GM18861 (cell line): ENCODE results near the gene BACH2.

Experiments
- ATAC-seq: cut with Tn5 transposase; IDR thresholded peaks from one replicate; pipeline ENCODE4 v1.9.1; 2021; ENCODE audit not compliant: unreplicated experiment

BACH2 gene

GRCh38 chr6:89951574-89952104 is 345.0 kb downstream of the BACH2 start:
- ATAC-seq = no peak

- ATAC-seq = no peak
Measured at GRCh38 chr6:89950879-89951391, 345.7 kb downstream of the BACH2 start.

GRCh38 chr6:89950446-89950845 is 346.2 kb downstream of the BACH2 start:
- ATAC-seq = no peak

GRCh38 chr6:89948876-89949275 is 347.8 kb downstream of the BACH2 start:
- ATAC-seq = no peak

GRCh38 chr6:89944826-89945407 is 351.7 kb downstream of the BACH2 start:
- no peak for ATAC-seq

- ATAC-seq = no peak
Measured at GRCh38 chr6:89944181-89944755, 352.4 kb downstream of the BACH2 start.

GRCh38 chr6:89942601-89943000 is 354.0 kb downstream of the BACH2 start:
- no peak for ATAC-seq

- no peak for ATAC-seq
Measured at GRCh38 chr6:89941763-89942497, 354.7 kb downstream of the BACH2 start.

- no peak for ATAC-seq
Measured at GRCh38 chr6:89941031-89941762, 355.4 kb downstream of the BACH2 start.

- peak; percentile 76 for ATAC-seq
Measured at GRCh38 chr6:89940225-89941027, 356.2 kb downstream of the BACH2 start.

GRCh38 chr6:89939144-89939543 is 357.5 kb downstream of the BACH2 start:
- no peak for ATAC-seq

GRCh38 chr6:89938014-89938413 is 358.6 kb downstream of the BACH2 start:
- ATAC-seq = no peak

- no peak for ATAC-seq
Measured at GRCh38 chr6:89936177-89936576, 360.5 kb downstream of the BACH2 start.

- ATAC-seq = no peak
Measured at GRCh38 chr6:89934685-89935366, 361.8 kb downstream of the BACH2 start.

GRCh38 chr6:89932245-89932802 is 364.3 kb downstream of the BACH2 start:
- no peak for ATAC-seq

GRCh38 chr6:89930789-89931188 is 365.9 kb downstream of the BACH2 start:
- ATAC-seq = no peak

GRCh38 chr6:89928604-89929003 is 368.0 kb downstream of the BACH2 start:
- no peak for ATAC-seq

- ATAC-seq = no peak
Measured at GRCh38 chr6:89927791-89928550, 368.7 kb downstream of the BACH2 start.

GRCh38 chr6:89927264-89927663 is 369.4 kb downstream of the BACH2 start:
- ATAC-seq = no peak
